PC-3 (cell line): ENCODE data around the gene JAZF1. TPM values are rescaled to one million over a fixed set of nuclear protein-coding genes. Genes with fewer than 3 reads are reported as not detected.
A peak's percentile ranks its signal among the peaks of the same experiment; 100 is the strongest.

Experiments
- ATAC-seq: fragments of 200-7000 bp; cut with Tn5 transposase; 2 replicates; pipeline ENCODE4 v1.9.1; 2020; ENCODE audit warnings: mild to moderate bottlenecking, moderate library complexity
- BruUV-seq: library from RNA; stranded (reverse); fragments of 400-500 nt; replicated peaks from 2 replicates; lab custom pipeline; 2021; lab: Mats Ljungman, UMichigan
- CTCF ChIA-PET: fragments of 300-600 bp; sonication (Branson Sonifier 250); formaldehyde crosslinking; loops from one replicate; lab custom pipeline; 2022; ENCODE audit warnings: antibody characterized with exemption; lab: Charles Lee
- POLR2A ChIA-PET: fragments of 300-600 bp; sonication (Branson Sonifier 250); formaldehyde crosslinking; loops from one replicate; lab custom pipeline; 2022; ENCODE audit warnings: antibody characterized with exemption; ENCODE audit not compliant: unreplicated experiment; lab: Charles Lee
- DNase-seq: peaks from one replicate; pipeline ENCODE4 v3.0.0-alpha.2; 2015
- H2AFZ ChIP-seq: fragments of 300-600 bp; sonication (generic); 2 replicates; pipeline ENCODE4 v1.6.0; 2016; ENCODE audit warnings: antibody characterized with exemption, low read length
- H3F3A ChIP-seq: fragments of 300-600 bp; sonication (generic); one replicate; pipeline ENCODE4 v1.6.0; 2017; ENCODE audit warnings: antibody characterized with exemption, low read length, control low read depth, mild to moderate bottlenecking; ENCODE audit not compliant: unreplicated experiment
- H3K27ac ChIP-seq: fragments of 300-600 bp; sonication (generic); 2 replicates; pipeline ENCODE4 v1.5.1; 2016; ENCODE audit warnings: mild to moderate bottlenecking, low read length
- H3K27me3 ChIP-seq: fragments of 300-600 bp; sonication (generic); 2 replicates; pipeline ENCODE4 v1.6.1; 2016; ENCODE audit warnings: low read length, mixed read lengths
- H3K36me3 ChIP-seq: fragments of 300-600 bp; sonication (generic); 2 replicates; pipeline ENCODE4 v1.6.1; 2016; ENCODE audit warnings: low read depth, mixed run types, low read length, mixed read lengths
- H3K4me1 ChIP-seq: fragments of 300-600 bp; sonication (generic); 2 replicates; pipeline ENCODE4 v1.5.1; 2016; ENCODE audit warnings: low read length; ENCODE audit not compliant: insufficient read depth
- H3K4me2 ChIP-seq: fragments of 300-600 bp; sonication (generic); 2 replicates; pipeline ENCODE4 v1.6.0; 2016; ENCODE audit warnings: low read length
- H3K4me3 ChIP-seq: fragments of 300-600 bp; sonication (generic); 2 replicates; pipeline ENCODE4 v1.5.1; 2016; ENCODE audit warnings: mild to moderate bottlenecking, low read length, mixed read lengths
- H3K79me2 ChIP-seq: fragments of 300-600 bp; sonication (generic); 2 replicates; pipeline ENCODE4 v1.6.1; 2017; ENCODE audit warnings: low read length, mixed read lengths
- H3K9ac ChIP-seq: fragments of 300-600 bp; sonication (generic); 2 replicates; pipeline ENCODE4 v1.6.0; 2016; ENCODE audit warnings: mild to moderate bottlenecking, low read length
- H3K9me2 ChIP-seq: fragments of 300-600 bp; sonication (generic); replicated peaks from 2 replicates; pipeline ENCODE4 v1.6.1; 2016; ENCODE audit warnings: mixed run types, low read length, mixed read lengths
- H3K9me3 ChIP-seq: fragments of 300-600 bp; sonication (generic); 2 replicates; pipeline ENCODE4 v1.6.1; 2016; ENCODE audit warnings: low read length, mixed read lengths
- H4K20me1 ChIP-seq: fragments of 300-600 bp; sonication (generic); 2 replicates; pipeline ENCODE4 v1.6.1; 2016; ENCODE audit warnings: low read length, mixed read lengths
- EZH2 ChIP-seq: fragments of 300-600 bp; sonication (generic); IDR thresholded peaks from one replicate; pipeline ENCODE4 v1.6.1; 2017; ENCODE audit warnings: antibody characterized with exemption, mild to moderate bottlenecking, low read length; ENCODE audit not compliant: unreplicated experiment
- EZH2phosphoT487 ChIP-seq: fragments of 300-600 bp; sonication (generic); IDR thresholded peaks from 2 replicates; pipeline ENCODE4 v1.6.1; 2018; ENCODE audit warnings: mild to moderate bottlenecking, antibody characterized with exemption, low read length, borderline replicate concordance
- intact Hi-C: fragments of 100-400 bp; cut with micrococcal nuclease; formaldehyde crosslinking; loops from 2 replicates; pipeline ENCODE4 v1.9.0; 2023
- total RNA-seq: library from RNA; depleted of rRNA; stranded (reverse); fragments of >200 nt; gene quantifications from 2 replicates; pipeline ENCODE4 v1.2.3, GENCODE V29; 2014
- TF ChIP-seq, protein P1 (sequence below): fragments of 300-600 bp; sonication (generic); conservative IDR thresholded peaks from 2 replicates; pipeline ENCODE4 v1.5.1; 2017; ENCODE audit warnings: antibody characterized with exemption, low read depth, mild to moderate bottlenecking, low read length

Gene JAZF1
- total RNA-seq, 1 experiment from 2014 or later: 2.3 TPM

DNA sequence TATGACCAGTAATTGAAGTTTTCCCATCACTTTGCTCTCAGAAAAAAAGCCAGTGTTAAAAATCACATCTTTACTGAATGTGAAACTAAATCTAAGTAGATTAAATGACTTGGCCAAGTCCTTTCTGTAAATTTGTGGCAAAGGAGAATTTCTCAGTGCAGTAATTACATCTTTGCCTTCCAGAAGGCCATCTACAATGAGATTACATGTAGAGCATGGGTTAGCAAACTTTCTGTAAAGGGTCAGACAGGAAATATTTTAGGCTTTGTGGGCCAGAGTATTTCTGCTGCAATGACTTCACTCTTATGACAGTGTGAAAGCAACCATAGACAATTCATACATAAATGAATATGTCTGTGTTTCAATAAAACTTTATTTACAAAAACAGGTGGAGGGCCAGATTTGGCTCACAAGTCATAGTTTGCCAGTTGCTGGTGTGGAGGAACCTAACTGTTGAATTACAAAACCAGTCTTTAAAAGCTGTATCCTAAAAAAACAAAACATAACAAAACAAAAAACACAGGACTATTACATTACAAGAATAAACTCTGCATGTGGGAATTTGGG, 249.6 kb downstream of the JAZF1 start:
- peaks cover 4% of the 10 kb centered on the region; the same call in 1 of the 2 replicates for H3K4me1 ChIP-seq
- no peaks in the 10 kb centered on the region for H3F3A ChIP-seq
- no TSS peak for BruUV-seq
- no peak overlapping the region for H3K4me2 ChIP-seq
- no peaks in the 10 kb centered on the region for H3K27me3 ChIP-seq
- no peak overlapping the region for H3K27ac ChIP-seq
- no peak overlapping the region for H3K9ac ChIP-seq
- no peaks in the 10 kb centered on the region for H3K79me2 ChIP-seq
- no peaks in the 10 kb centered on the region for H4K20me1 ChIP-seq
- no peaks in the 10 kb centered on the region for H3K9me3 ChIP-seq
- CTCF ChIA-PET: no interaction called here
- no peaks in the 10 kb centered on the region for H3K36me3 ChIP-seq
- ATAC-seq (no peak), DNase-seq (no peak)
- TF ChIP-seq EZH2phosphoT487 (no peak), EZH2 (no peak)
- TF ChIP-seq, protein P1, sequence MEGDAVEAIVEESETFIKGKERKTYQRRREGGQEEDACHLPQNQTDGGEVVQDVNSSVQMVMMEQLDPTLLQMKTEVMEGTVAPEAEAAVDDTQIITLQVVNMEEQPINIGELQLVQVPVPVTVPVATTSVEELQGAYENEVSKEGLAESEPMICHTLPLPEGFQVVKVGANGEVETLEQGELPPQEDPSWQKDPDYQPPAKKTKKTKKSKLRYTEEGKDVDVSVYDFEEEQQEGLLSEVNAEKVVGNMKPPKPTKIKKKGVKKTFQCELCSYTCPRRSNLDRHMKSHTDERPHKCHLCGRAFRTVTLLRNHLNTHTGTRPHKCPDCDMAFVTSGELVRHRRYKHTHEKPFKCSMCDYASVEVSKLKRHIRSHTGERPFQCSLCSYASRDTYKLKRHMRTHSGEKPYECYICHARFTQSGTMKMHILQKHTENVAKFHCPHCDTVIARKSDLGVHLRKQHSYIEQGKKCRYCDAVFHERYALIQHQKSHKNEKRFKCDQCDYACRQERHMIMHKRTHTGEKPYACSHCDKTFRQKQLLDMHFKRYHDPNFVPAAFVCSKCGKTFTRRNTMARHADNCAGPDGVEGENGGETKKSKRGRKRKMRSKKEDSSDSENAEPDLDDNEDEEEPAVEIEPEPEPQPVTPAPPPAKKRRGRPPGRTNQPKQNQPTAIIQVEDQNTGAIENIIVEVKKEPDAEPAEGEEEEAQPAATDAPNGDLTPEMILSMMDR: no peak
- intact Hi-C loops: loop anchor here (1.0 kb wide), 1 partner anchor 147 kb away; no protein-coding TSS in a partner anchor
- H2AFZ ChIP-seq: no peak overlapping the region
- H3K4me3 ChIP-seq: no peak overlapping the region
- no peaks in the 10 kb centered on the region for H3K9me2 ChIP-seq
- POLR2A ChIA-PET: no interaction called here

DNA sequence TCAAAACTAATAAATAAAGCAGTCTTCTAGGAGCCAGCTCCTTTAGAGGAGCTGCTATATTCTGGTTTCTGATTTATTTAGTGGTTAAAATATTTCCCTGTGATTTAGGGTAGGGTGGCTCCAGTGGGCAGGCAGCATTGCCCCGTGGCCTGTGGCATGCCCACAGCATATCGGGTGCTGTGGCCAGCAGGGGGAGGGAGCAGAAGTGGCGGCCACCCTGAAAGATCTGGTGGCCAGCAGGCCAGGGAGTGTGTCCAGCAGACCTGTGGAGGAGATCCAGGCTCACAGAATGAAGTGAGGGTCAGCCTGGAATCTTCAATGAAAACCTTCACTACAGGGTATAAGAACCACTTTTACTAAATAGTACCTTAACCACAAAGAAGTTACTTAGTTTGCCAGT, 251.5 kb downstream of the JAZF1 start:
- no peak; the same call in 1 of the 2 replicates for ATAC-seq
- Histone ChIP-seq H2AFZ (no peak overlapping the region), H3K9me3 (no peaks in the 10 kb centered on the region), H3K36me3 (no peaks in the 10 kb centered on the region), H3K9ac (no peak overlapping the region), H3K79me2 (no peaks in the 10 kb centered on the region), H3K4me2 (no peak overlapping the region), H3F3A (no peaks in the 10 kb centered on the region), H3K4me3 (no peak overlapping the region), H3K27me3 (no peaks in the 10 kb centered on the region), H4K20me1 (no peaks in the 10 kb centered on the region), H3K27ac (no peak overlapping the region), H3K9me2 (no peaks in the 10 kb centered on the region), H3K4me1 (peaks cover 10% of the 10 kb centered on the region)
- no peak for TF ChIP-seq EZH2phosphoT487
- TF ChIP-seq, protein P1: peak; percentile 28; the same call in 1 of the 2 replicates
- POLR2A ChIA-PET: no interaction called here
- BruUV-seq: no TSS peak
- intact Hi-C loops: loop anchor here (1.0 kb wide), 1 partner anchor 91 kb away; no protein-coding TSS in a partner anchor
- CTCF ChIA-PET: no interaction called here
- no peak for DNase-seq

DNA sequence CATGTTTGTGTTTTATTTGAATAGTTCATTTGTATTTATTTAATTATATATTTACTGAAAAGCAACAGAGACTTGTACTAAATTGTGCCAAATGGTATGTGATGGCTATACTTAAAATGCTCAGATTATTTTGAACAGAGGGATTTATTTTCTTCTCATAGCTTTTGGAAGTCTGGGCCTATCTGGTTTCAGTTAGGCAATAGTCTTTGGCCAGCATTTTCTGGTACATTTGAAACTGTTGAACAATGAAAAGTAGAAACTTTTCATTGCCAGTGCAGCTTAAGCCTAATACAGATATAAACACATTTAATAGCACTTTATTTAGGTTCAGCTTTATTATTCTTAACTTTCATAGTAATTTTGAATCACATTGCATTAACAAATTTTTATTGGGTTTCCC, 252.6 kb downstream of the JAZF1 start:
- no peak overlapping the region for H2AFZ ChIP-seq
- H3K27ac ChIP-seq: no peak overlapping the region
- ATAC-seq: no peak
- no TSS peak for BruUV-seq
- intact Hi-C loops: no loop called here
- H3K79me2 ChIP-seq: no peaks in the 10 kb centered on the region
- H3K9me2 ChIP-seq: no peaks in the 10 kb centered on the region
- no peak overlapping the region for H3K4me2 ChIP-seq
- H3F3A ChIP-seq: no peaks in the 10 kb centered on the region
- no peaks in the 10 kb centered on the region for H3K27me3 ChIP-seq
- TF ChIP-seq EZH2 (no peak), EZH2phosphoT487 (no peak)
- TF ChIP-seq, protein P1: no peak
- no peak overlapping the region for H3K4me3 ChIP-seq
- no peak for DNase-seq
- POLR2A ChIA-PET: no interaction called here
- no peaks in the 10 kb centered on the region for H3K9me3 ChIP-seq
- peaks cover 7% of the 10 kb centered on the region for H3K4me1 ChIP-seq
- H4K20me1 ChIP-seq: no peaks in the 10 kb centered on the region
- H3K9ac ChIP-seq: no peak overlapping the region
- CTCF ChIA-PET: interaction anchor here (0.7 kb wide), 1 partner anchor 92 kb away, joined by 3 read pairs; no protein-coding TSS in a partner anchor
- H3K36me3 ChIP-seq: no peaks in the 10 kb centered on the region
